ENCODE measurements around the gene WIZ.

Gene WIZ

DNA sequence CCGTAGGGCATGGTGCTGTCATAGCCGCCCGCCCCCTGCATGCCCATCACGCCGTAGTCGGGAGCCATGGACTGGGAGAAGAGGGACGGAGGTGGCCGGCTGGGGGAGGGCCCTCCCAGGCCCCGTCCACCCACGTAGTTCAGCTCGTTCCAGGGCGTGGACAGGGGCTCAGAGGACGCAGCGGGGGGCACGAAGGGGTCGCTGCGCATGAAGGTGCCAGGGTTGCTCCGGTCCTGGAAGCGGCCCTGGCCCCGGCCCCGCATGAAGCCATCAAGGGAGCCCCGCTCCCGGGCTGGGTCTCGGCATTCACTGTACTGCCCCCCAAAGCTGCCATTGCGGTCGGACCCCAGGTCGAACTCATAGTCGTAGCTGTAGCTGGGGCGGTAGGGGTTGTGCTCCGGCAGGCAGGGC is 76.9 kb downstream of the WIZ start:
- DNase-seq = no peak

- DNase-seq = no peak
Measured at GRCh38 chr19:15372470-15372869, 77.3 kb downstream of the WIZ start.

- no peak for DNase-seq
Measured at GRCh38 chr19:15371786-15372380, 77.9 kb downstream of the WIZ start.

DNA sequence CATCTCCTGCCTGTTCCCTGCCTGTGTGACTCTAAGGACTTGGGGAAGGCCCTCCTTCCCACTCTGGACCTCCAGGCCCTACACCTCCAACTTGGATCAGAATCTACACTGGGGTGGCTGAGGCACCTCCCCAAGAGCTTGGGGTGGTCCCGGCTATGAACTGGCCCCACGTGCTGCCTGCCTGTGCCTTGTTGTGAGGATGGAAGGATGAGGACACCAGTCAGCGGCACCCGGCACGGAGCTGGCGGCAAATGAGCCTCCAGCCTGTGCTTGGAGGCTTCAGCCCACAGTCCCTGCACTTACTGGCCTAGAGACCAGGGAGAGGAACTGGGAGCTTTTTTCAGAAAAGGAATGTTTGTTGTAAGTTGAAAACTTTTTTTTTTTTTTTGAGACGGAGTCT is 78.6 kb downstream of the WIZ start:
- no peak for DNase-seq

Data from NCI-H69 (cell line).